A673 (cell line): ENCODE data around the gene BPIFA3. TPM values are rescaled to one million over a fixed set of nuclear protein-coding genes. Genes with fewer than 3 reads are reported as not detected.

Experiments
- BruUV-seq: library from RNA; stranded (reverse); fragments of 400-500 nt; replicated peaks from 2 replicates; lab custom pipeline; 2021; lab: Mats Ljungman, UMichigan
- CTCF ChIA-PET: fragments of 300-600 bp; sonication (Branson Sonifier 250); formaldehyde crosslinking; loops from one replicate; lab custom pipeline; 2022; ENCODE audit warnings: antibody characterized with exemption; lab: Charles Lee
- POLR2A ChIA-PET: fragments of 300-600 bp; sonication (Branson Sonifier 250); formaldehyde crosslinking; loops from one replicate; lab custom pipeline; 2022; ENCODE audit warnings: antibody characterized with exemption; ENCODE audit not compliant: low non-redundant PET; lab: Charles Lee
- DNase-seq: peaks from one replicate; pipeline ENCODE4 v3.0.0-alpha.2; 2015; ENCODE audit warnings: low spot score
- H3K27ac ChIP-seq: fragments of 200-600 bp; sonication (generic); 2 replicates; pipeline ENCODE4 v1.5.1; 2016; ENCODE audit warnings: mixed run types, low read depth, mild to moderate bottlenecking, mixed read lengths, antibody characterized with exemption, low read length; ENCODE audit not compliant: poor library complexity, severe bottlenecking
- H3K27me3 ChIP-seq: fragments of 200-600 bp; sonication (generic); replicated peaks from 2 replicates; pipeline ENCODE4 v1.6.1; 2017; ENCODE audit warnings: mixed run types, low read depth, mild to moderate bottlenecking, mixed read lengths, antibody characterized with exemption, low read length; ENCODE audit not compliant: insufficient read depth, poor library complexity
- H3K36me3 ChIP-seq: fragments of 200-600 bp; sonication (generic); 2 replicates; pipeline ENCODE4 v1.6.1; 2016; ENCODE audit warnings: mixed run types, mild to moderate bottlenecking, mixed read lengths, antibody characterized with exemption, low read length; ENCODE audit not compliant: insufficient read depth, poor library complexity, severe bottlenecking
- H3K4me1 ChIP-seq: fragments of 200-600 bp; sonication (generic); 2 replicates; pipeline ENCODE4 v1.6.1; 2017; ENCODE audit warnings: mixed run types, mild to moderate bottlenecking, mixed read lengths, antibody characterized with exemption, low read length; ENCODE audit not compliant: insufficient read depth, poor library complexity, severe bottlenecking
- H3K4me3 ChIP-seq: fragments of 200-600 bp; sonication (generic); 2 replicates; pipeline ENCODE4 v1.5.1; 2016; ENCODE audit warnings: low read depth, mixed run types, mild to moderate bottlenecking, mixed read lengths, low read length; ENCODE audit not compliant: poor library complexity, severe bottlenecking
- H3K9me3 ChIP-seq: fragments of 200-600 bp; sonication (generic); 2 replicates; pipeline ENCODE4 v1.6.1; 2016; ENCODE audit warnings: mixed run types, low read depth, mild to moderate bottlenecking, mixed read lengths, antibody characterized with exemption, low read length; ENCODE audit not compliant: poor library complexity, severe bottlenecking
- EZH2 ChIP-seq: fragments of 200-600 bp; sonication (generic); IDR thresholded peaks from 2 replicates; pipeline ENCODE4 v1.6.1; 2017; ENCODE audit warnings: borderline replicate concordance, low read depth, mild to moderate bottlenecking, mixed read lengths, antibody characterized with exemption, low read length; ENCODE audit not compliant: poor library complexity, severe bottlenecking
- intact Hi-C: fragments of 100-400 bp; cut with micrococcal nuclease; formaldehyde crosslinking; loops from one replicate; pipeline ENCODE4 v1.10.0; 2022; ENCODE audit not compliant: unreplicated experiment
- total RNA-seq: library from RNA; stranded (reverse); gene quantifications from 2 replicates; pipeline ENCODE4 v1.2.3, GENCODE V29; 2021
- TF ChIP-seq, protein P1 (sequence below): fragments of 300-800, 200-600 bp; sonication (generic); conservative IDR thresholded peaks from 2 replicates; pipeline ENCODE4 v1.5.1; 2017; ENCODE audit warnings: low read depth, mild to moderate bottlenecking, antibody characterized with exemption, low read length, moderate library complexity, mixed read lengths

The BPIFA3 gene
- total RNA-seq, 1 experiment from 2014 or later, result not detected

DNA sequence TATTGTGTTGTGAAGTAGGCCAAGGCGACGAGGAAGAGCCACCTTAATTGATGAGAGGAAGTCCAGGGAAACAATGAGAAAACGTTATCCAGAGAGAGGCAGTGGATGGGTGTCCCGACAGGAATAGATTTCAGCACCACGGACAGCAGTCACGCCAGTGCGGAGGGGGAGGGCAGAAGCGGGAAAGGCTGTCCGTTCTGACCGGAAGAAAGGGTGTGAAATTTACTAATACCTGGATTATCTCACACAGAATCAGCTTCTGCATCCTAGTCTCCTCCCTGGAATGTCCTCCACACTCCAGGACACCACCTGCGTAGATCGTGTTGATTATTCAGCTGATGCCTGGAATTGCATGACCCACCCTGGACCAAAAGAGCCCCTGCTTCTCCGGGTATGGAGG, 7.4 kb upstream of the BPIFA3 start:
- H3K27ac ChIP-seq, result no peak overlapping the region
- intact Hi-C loops, result no loop called here
- TF ChIP-seq, protein P1, sequence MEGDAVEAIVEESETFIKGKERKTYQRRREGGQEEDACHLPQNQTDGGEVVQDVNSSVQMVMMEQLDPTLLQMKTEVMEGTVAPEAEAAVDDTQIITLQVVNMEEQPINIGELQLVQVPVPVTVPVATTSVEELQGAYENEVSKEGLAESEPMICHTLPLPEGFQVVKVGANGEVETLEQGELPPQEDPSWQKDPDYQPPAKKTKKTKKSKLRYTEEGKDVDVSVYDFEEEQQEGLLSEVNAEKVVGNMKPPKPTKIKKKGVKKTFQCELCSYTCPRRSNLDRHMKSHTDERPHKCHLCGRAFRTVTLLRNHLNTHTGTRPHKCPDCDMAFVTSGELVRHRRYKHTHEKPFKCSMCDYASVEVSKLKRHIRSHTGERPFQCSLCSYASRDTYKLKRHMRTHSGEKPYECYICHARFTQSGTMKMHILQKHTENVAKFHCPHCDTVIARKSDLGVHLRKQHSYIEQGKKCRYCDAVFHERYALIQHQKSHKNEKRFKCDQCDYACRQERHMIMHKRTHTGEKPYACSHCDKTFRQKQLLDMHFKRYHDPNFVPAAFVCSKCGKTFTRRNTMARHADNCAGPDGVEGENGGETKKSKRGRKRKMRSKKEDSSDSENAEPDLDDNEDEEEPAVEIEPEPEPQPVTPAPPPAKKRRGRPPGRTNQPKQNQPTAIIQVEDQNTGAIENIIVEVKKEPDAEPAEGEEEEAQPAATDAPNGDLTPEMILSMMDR, result no peak
- TF ChIP-seq EZH2, result no peak
- DNase-seq, result peak; percentile 70
- H3K4me1 ChIP-seq, result no peaks in the 10 kb centered on the region
- H3K27me3 ChIP-seq, result peaks cover 55% of the 10 kb centered on the region
- ChIA-PET POLR2A (no interaction called here), CTCF (no interaction called here)
- H3K9me3 ChIP-seq, result no peaks in the 10 kb centered on the region
- BruUV-seq, result no TSS peak
- no peak overlapping the region for H3K4me3 ChIP-seq
- no peaks in the 10 kb centered on the region for H3K36me3 ChIP-seq

DNA sequence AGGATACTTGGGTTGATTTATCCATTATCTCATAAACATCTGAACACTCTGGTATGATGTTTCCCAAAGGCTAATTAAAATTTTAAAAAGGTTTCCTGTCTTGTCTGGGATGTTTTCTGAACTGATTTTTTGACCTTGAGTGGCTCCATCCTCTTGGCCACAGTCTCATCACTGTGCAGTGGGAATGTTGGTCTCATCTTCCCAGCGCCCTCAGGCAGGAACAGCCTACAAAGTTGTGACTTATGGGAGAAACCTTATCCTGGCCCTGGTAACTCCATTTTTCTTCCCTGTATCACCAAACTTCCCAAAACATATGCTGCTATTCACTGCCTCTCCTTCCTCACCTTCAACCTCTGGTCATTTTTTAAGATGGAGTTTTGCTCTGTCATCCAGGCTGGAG, 6.8 kb upstream of the BPIFA3 start:
- ChIA-PET POLR2A (no interaction called here), CTCF (no interaction called here)
- Histone ChIP-seq H3K9me3 (no peaks in the 10 kb centered on the region), H3K4me1 (no peaks in the 10 kb centered on the region), H3K4me3 (no peak overlapping the region), H3K36me3 (no peaks in the 10 kb centered on the region), H3K27me3 (peaks cover 55% of the 10 kb centered on the region), H3K27ac (no peak overlapping the region)
- intact Hi-C loops, result no loop called here
- no peak for DNase-seq
- BruUV-seq, result no TSS peak
- TF ChIP-seq, protein P1, result no peak
- TF ChIP-seq EZH2, result no peak

DNA sequence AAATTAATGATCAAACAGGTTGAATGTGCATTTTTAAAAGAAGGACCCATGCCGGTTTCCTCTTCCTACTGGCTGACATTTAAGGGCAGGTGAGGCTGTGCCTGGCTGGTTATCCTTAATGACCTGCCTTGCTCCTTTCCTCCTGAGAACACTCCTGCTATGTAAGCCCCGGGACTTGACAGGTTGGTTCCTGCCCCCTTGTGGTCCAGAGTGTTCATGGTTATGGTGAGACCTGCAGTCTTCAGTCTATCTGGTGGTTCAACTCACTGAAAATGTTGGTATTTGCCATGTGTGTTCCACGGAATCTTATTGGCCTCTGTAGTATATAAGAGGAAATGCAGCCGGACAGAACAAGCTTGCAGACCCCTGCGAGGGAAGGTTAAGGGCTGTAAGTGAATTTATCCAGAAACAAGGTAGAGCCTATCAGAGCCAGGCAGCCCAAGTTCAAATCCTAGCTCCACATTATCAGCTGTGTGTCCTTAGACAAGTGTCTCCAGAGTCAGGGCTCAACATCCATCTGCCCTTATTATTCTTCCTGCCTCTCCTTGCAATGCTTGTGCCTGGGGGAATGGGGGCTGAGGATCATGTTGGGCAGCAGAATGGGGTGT, 5.2 kb upstream of the BPIFA3 start:
- Histone ChIP-seq H3K27ac (no peak overlapping the region), H3K27me3 (peaks cover 56% of the 10 kb centered on the region), H3K4me3 (no peak overlapping the region), H3K36me3 (no peaks in the 10 kb centered on the region), H3K9me3 (no peaks in the 10 kb centered on the region), H3K4me1 (no peaks in the 10 kb centered on the region)
- ChIA-PET CTCF (no interaction called here), POLR2A (no interaction called here)
- DNase-seq, result peak; percentile 53
- BruUV-seq, result no TSS peak
- no peak for TF ChIP-seq EZH2
- TF ChIP-seq, protein P1, result peak; percentile 51
- intact Hi-C loops, result loop anchor here (2.0 kb wide), 1 partner anchor 309 kb away; no protein-coding TSS in a partner anchor
